ENCODE data around the gene HCN3. TPM values are rescaled to one million over a fixed set of nuclear protein-coding genes. Genes with fewer than 3 reads are reported as not detected.

The HCN3 gene
- total and polyA plus RNA-seq, 2 donors from 2014 or later = 3.3 to 4.5 TPM

DNA sequence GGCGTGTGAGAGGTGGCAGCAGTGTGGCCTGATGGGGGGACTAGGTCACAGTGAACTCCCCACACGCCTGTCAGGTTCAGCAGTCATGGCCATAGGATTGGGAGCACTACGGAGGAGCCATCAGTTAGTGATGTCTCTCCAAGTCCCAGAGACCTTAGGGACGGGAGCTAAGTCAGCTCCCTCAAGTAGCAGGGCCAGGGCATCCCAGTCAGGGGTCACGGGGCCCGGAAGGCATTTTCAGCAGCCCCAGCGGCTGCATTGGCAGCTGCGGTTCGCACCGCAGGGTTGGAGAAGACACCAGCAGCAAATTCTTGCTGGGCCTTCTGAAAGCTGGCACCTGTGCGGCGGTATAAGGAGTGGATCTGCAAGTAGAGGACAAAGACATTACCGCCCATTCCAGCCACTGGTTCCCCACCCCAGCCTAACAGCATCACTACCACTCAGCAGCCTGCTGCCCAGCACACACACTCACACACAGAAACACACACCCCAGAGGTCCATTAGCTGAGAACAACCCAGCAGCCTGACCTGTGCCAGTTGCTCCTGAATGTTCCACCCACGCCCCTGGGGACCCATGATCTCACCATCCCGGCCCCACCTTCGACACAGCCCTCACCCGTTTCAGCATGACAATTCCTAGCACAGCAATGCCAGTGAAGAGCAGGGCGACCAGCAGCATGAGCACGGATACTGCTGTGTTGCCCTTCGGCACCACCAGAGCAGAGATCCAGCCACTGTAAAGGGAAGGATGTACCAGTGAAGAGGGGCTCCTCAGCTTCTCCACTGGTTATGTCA is 21.0 kb upstream of the HCN3 start:
- Histone ChIP-seq H3K4me3 (ENCODE audit: low read length in 3 of 3) (peak overlapping the region in 1 of 3 donors; percentile 71), H3K9me3 (ENCODE audit: control insufficient read depth in 2 of 3, insufficient read depth in 1 of 3, low read length in 3 of 3) (no peaks in the 10 kb centered on the region), H3K36me3 (ENCODE audit: control insufficient read depth in 2 of 3, insufficient read depth in 3 of 3, low read length in 3 of 3) (peaks cover 0 to 5% (median 4%) of the 10 kb centered on the region in 3 donors), H3K9ac (ENCODE audit: low read length in 3 of 3) (peak overlapping the region in 1 of 3 donors; percentile 85), H3K27me3 (ENCODE audit: control insufficient read depth, insufficient read depth, low read length) (no peaks in the 10 kb centered on the region), H3K27ac (ENCODE audit: low read depth in 2 of 2, low read length in 2 of 2) (peak overlapping the region; percentile 96 to 98), H3K4me1 (ENCODE audit: control insufficient read depth in 2 of 3, insufficient read depth in 2 of 3, low read depth in 1 of 3, low read length in 3 of 3) (peaks cover 0 to 18% (median 17%) of the 10 kb centered on the region in 3 donors)
- TF ChIP-seq, protein P1, sequence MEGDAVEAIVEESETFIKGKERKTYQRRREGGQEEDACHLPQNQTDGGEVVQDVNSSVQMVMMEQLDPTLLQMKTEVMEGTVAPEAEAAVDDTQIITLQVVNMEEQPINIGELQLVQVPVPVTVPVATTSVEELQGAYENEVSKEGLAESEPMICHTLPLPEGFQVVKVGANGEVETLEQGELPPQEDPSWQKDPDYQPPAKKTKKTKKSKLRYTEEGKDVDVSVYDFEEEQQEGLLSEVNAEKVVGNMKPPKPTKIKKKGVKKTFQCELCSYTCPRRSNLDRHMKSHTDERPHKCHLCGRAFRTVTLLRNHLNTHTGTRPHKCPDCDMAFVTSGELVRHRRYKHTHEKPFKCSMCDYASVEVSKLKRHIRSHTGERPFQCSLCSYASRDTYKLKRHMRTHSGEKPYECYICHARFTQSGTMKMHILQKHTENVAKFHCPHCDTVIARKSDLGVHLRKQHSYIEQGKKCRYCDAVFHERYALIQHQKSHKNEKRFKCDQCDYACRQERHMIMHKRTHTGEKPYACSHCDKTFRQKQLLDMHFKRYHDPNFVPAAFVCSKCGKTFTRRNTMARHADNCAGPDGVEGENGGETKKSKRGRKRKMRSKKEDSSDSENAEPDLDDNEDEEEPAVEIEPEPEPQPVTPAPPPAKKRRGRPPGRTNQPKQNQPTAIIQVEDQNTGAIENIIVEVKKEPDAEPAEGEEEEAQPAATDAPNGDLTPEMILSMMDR (IDR thresholded peaks at IDR 0.05; ENCODE audit: borderline replicate concordance, extremely low read depth, insufficient read depth) = no peak
- intact Hi-C loops (cut with DNase I) = no loop called here
- DNase-seq (peak in 1 of 5 donors; percentile 55), FAIRE-seq (no peak)

DNA sequence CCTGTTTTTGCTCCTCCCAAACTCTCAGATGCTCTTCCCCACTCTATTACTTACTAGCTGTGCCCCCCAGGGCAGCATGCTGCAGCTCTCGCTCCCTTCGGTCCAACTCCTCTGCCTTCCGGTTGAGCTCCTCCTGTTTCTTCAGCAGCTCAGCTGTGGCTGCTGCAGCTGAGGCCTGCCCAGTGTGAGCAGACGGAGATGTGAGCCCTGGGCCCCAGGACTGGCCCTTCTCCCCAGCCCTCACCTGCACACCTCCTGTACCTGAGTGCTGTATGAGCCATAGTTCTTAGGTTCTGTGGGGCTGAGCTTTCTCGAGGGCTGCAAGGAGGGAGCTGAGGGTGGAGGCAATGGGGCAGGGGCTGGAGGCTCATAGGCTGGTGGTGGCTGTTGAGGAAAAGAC is 17.0 kb upstream of the HCN3 start:
- Histone ChIP-seq H3K4me1 (ENCODE audit: control insufficient read depth in 2 of 3, insufficient read depth in 2 of 3, low read depth in 1 of 3, low read length in 3 of 3) (peaks cover 0 to 20% (median 14%) of the 10 kb centered on the region in 3 donors), H3K4me3 (ENCODE audit: low read length in 3 of 3) (peak overlapping the region in 1 of 3 donors; percentile 99), H3K27me3 (ENCODE audit: control insufficient read depth, insufficient read depth, low read length) (no peaks in the 10 kb centered on the region), H3K36me3 (ENCODE audit: control insufficient read depth in 2 of 3, insufficient read depth in 3 of 3, low read length in 3 of 3) (peaks cover 0 to 22% (median 13%) of the 10 kb centered on the region in 3 donors), H3K9me3 (ENCODE audit: control insufficient read depth in 2 of 3, insufficient read depth in 1 of 3, low read length in 3 of 3) (no peaks in the 10 kb centered on the region), H3K27ac (ENCODE audit: low read depth in 2 of 2, low read length in 2 of 2) (no peak overlapping the region), H3K9ac (ENCODE audit: low read length in 3 of 3) (no peak overlapping the region)
- intact Hi-C loops (cut with DNase I) = no loop called here
- TF ChIP-seq, protein P1 (IDR thresholded peaks at IDR 0.05; ENCODE audit: borderline replicate concordance, extremely low read depth, insufficient read depth) = no peak
- no peak for FAIRE-seq
- DNase-seq = peak in 1 of 5 donors; percentile 42

DNA sequence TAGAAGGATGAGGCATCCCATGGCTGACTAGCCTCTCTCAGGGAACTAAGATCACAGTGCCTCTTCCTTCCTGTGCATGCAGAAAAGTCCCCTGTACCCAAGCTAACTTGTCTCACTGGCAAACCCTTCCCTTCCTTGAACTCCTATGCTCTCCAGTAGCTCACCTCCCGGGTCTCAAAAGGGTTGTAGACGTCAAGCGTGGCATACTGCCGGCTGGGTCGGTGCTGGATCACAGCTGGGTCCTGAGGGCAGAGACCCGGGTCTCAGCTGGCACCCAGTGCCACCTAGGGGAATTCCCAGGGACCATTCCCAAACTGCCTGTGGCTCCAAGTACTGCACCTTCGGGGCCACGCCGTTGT is 15.8 kb upstream of the HCN3 start:
- no peaks in the 10 kb centered on the region for H3K27me3 ChIP-seq (ENCODE audit: control insufficient read depth, insufficient read depth, low read length)
- TF ChIP-seq, protein P1 (IDR thresholded peaks at IDR 0.05; ENCODE audit: borderline replicate concordance, extremely low read depth, insufficient read depth) = no peak
- H3K36me3 ChIP-seq (ENCODE audit: control insufficient read depth in 2 of 3, insufficient read depth in 3 of 3, low read length in 3 of 3) = peaks cover 2 to 32% (median 22%) of the 10 kb centered on the region in 3 donors
- peaks cover 0 to 15% (median 10%) of the 10 kb centered on the region in 3 donors for H3K4me1 ChIP-seq (ENCODE audit: control insufficient read depth in 2 of 3, insufficient read depth in 2 of 3, low read depth in 1 of 3, low read length in 3 of 3)
- H3K9me3 ChIP-seq (ENCODE audit: control insufficient read depth in 2 of 3, insufficient read depth in 1 of 3, low read length in 3 of 3) = no peaks in the 10 kb centered on the region
- H3K27ac ChIP-seq (ENCODE audit: low read depth in 2 of 2, low read length in 2 of 2) = peak overlapping the region; percentile 44 to 66
- DNase-seq (no peak), FAIRE-seq (no peak)
- peak overlapping the region; percentile 62 to 96 (median 86) for H3K9ac ChIP-seq (ENCODE audit: low read length in 3 of 3)
- intact Hi-C loops (cut with DNase I) = no loop called here
- peak overlapping the region; percentile 84 to 99 (median 92) for H3K4me3 ChIP-seq (ENCODE audit: low read length in 3 of 3)
